H7 (cell line): Measurements from ENCODE around the gene ZNF45. TPM values are rescaled to one million over a fixed set of nuclear protein-coding genes. Genes with fewer than 3 reads are reported as not detected.
"Not testable (repeated sequence)": the region's sequence is repeated elsewhere in the genome, so short reads cannot be mapped to it uniquely, and the experiment has no call there.

Experiments
- DNase-seq: peaks from one replicate; pipeline ENCODE4 v3.0.0; 2012
- H3K27me3 ChIP-seq: 2 replicates; pipeline ENCODE4 v1.6.0; 2011; ENCODE audit warnings: mild to moderate bottlenecking, low read length; ENCODE audit not compliant: control insufficient read depth, insufficient read depth
- H3K36me3 ChIP-seq: replicated peaks from 2 replicates; pipeline ENCODE4 v1.5.1; 2011; ENCODE audit warnings: low read length; ENCODE audit not compliant: control insufficient read depth, insufficient read depth
- H3K4me3 ChIP-seq: 2 replicates; pipeline ENCODE4 v1.5.1; 2011; ENCODE audit warnings: low read depth, mild to moderate bottlenecking, control low read depth, low read length, moderate library complexity; ENCODE audit not compliant: insufficient read depth
- total RNA-seq: library from RNA; depleted of rRNA; stranded (reverse); fragments of >200 nt; shearing (Covaris generic); gene quantifications from 2 replicates; pipeline ENCODE4 v1.2.3, GENCODE V29; 2014; rRNA removed

ZNF45 gene
- total RNA-seq, 1 experiment from 2014 or later: 11.9 TPM

DNA sequence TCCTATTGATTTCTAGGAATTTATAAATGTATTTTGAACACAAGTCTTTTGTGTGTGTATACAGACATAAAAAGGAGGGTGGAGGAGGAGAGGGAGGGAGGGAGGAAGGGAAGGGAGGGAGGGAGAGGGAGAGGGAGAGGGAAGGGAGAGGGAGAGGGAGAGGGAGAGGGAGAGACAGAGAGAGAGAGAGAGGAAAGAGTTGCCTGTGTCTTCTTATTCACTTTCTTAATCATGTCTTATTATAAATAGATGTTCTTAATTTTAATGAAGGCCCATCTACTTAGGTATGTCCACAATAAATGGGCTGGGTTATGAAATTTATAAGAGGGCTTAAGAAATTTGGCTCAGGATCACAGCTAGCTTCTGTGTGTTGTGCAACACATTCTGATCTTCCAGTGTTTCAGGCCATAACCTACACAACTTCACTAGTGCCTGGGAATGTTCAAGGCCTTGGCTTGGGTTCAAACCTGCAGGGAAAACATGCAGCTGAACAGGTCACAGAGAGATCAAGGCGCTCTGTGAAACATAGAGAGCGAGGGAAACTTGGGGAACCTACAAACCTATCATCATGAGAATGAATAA is 39.3 kb downstream of the ZNF45 start:
- DNase-seq: no peak
- H3K27me3 ChIP-seq: no peaks in the 10 kb centered on the region
- H3K36me3 ChIP-seq: no peaks in the 10 kb centered on the region
- H3K4me3 ChIP-seq: no peak overlapping the region

DNA sequence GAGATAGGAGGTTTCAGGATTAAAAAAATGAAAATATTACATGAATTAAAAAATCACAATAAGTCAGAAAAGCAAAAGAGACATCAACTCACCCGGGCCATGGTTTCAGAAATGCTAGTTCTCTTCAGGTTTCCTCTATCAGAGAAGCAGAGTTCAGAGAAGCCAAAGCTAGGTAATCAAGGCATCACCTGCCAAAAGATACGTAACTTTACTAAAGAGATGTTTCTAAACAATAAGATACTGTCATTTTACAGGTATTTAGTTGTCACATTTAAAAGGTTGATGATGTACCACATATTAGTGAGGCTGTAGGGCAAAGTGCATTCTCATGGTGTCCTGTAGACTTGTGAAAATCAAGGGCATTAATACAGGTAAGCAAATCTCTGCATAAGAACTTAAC is 51.2 kb downstream of the ZNF45 start, which contains the start of gene ZNF404:
Gene ZNF404 (minus strand): TSS at position 101 of the 400 bp plus-strand sequence.
- no peaks in the 10 kb centered on the region for H3K36me3 ChIP-seq
- H3K4me3 ChIP-seq: no peak within 1 kb of the TSS
- H3K27me3 ChIP-seq: no peaks in the 10 kb centered on the region
- DNase-seq: no peak

DNA sequence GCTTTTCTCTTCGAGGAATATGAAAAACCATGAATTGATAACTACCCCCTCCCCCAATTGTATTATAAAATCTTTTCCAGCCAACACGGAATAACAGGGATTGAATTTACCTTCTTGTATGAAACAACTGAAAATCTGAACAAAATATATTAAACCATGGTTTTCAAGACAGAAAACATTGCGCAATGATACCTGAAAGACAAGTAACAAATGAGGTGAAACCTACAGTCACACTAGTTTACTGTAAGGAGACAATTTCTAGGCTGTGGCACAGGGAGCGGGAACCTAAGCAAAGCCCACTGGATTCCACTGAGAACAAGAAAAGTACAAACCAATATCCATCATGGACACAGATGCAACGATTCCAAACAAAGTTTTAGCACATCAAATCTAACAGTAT is 54.6 kb downstream of the ZNF45 start:
- Histone ChIP-seq H3K4me3 (no peak overlapping the region), H3K36me3 (no peaks in the 10 kb centered on the region), H3K27me3 (no peaks in the 10 kb centered on the region)
- no peak for DNase-seq

DNA sequence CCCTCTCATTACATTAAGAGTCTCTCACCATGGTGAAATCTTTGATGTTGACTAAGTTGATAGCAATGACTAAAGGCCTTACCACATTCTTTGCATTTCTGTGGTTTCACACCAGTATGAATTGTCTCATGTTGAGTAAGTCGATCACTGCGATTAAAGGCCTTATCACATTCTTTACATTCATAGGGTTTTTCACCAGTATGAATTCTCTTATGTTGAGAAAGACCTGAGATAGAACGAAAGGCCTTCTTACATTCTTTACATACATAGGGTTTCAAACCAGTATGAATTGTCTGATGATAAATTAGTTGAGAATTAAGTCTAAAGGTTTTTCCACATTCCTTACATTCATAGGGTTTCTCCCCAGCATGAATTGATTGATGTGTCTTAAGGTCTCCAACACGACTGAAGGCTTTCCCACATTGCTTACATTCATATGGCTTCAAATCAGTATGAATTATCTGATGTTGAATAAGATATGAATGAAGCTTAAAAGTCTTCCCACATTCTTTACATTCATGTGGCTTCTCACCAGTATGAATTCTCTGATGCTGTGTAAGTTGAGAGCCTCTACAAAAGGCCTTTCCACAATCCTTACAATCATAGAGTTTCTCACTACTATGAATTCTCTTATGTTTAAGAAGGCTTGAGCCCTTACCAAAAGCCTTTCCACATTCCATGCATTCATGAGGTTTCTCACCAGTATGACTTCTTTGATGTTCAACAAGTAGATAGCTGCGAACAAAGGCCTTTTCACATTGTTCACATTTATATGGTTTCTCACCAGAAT is 62.3 kb downstream of the ZNF45 start:
- no peak for DNase-seq
- no peaks in the 10 kb centered on the region for H3K36me3 ChIP-seq
- no peak overlapping the region for H3K4me3 ChIP-seq
- H3K27me3 ChIP-seq: no peaks in the 10 kb centered on the region

DNA sequence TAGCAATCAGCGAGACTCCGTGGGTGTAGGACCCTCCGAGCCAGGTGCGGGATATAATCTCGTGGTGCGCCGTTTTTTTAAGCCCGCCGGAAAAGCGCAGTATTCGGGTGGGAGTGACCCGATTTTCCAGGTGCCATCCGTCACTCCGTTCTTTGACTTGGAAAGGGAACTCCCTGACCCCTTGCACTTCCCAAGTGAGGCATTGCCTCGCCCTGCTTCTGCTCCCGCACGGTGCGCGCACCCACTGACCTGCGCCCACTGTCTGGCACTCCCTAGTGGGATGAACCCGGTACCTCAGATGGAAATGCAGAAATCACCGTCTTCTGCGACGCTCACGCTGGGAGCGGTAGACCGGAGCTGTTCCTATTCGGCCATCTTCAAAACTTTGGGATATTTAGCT is 68.2 kb downstream of the ZNF45 start:
- DNase-seq, H3K36me3 ChIP-seq, H3K4me3 ChIP-seq, H3K27me3 ChIP-seq: not testable (repeated sequence)

Other genes with a start within 250 kb of the ZNF45 start
- gene IRGC, start 219.2 kb downstream of the ZNF45 start, total RNA-seq: not detected in 2 replicates
- 23.4 and 33.6 TPM in 2 replicates for gene SMG9, start 180.3 kb downstream of the ZNF45 start, total RNA-seq
- gene KCNN4, start 154.3 kb downstream of the ZNF45 start, total RNA-seq: 0.62 and 1.1 TPM in 2 replicates
- gene LYPD5, start 132.8 kb downstream of the ZNF45 start, total RNA-seq: 0.21 and 1.8 TPM in 2 replicates
- 0.55 and 2.0 TPM in 2 replicates for gene ZNF283, start 108.0 kb downstream of the ZNF45 start, total RNA-seq
- 0.90 and 1.2 TPM in 2 replicates for gene ZNF404, start 51.3 kb downstream of the ZNF45 start, total RNA-seq
- gene ZNF221, start 15.9 kb upstream of the ZNF45 start, total RNA-seq: 2.2 and 3.0 TPM in 2 replicates
- gene ZNF155, start 48.9 kb upstream of the ZNF45 start, total RNA-seq: 7.6 and 9.7 TPM in 2 replicates
- gene ZNF230, start 67.7 kb upstream of the ZNF45 start, total RNA-seq: 1.4 and 3.2 TPM in 2 replicates
- gene ZNF222, start 90.1 kb upstream of the ZNF45 start, total RNA-seq: 1.8 and 4.3 TPM in 2 replicates
- gene ZNF223, start 116.8 kb upstream of the ZNF45 start, total RNA-seq: 3.5 and 8.1 TPM in 2 replicates
- 1.3 and 2.0 TPM in 2 replicates for gene ZNF284, start 136.9 kb upstream of the ZNF45 start, total RNA-seq
- gene ZNF224, start 159.1 kb upstream of the ZNF45 start, total RNA-seq: 9.6 and 14.0 TPM in 2 replicates
- 2.4 and 3.8 TPM in 2 replicates for gene ZNF225, start 178.1 kb upstream of the ZNF45 start, total RNA-seq
- 3.5 and 5.5 TPM in 2 replicates for gene ZNF234, start 206.3 kb upstream of the ZNF45 start, total RNA-seq
- gene ZNF226, start 229.8 kb upstream of the ZNF45 start, total RNA-seq: 8.9 and 12.0 TPM in 2 replicates